Activated gamma-delta T cell (primary cell): ENCODE measurements around the gene IGLL5.
"Not testable (repeated sequence)": the region's sequence is repeated elsewhere in the genome, so short reads cannot be mapped to it uniquely, and the experiment has no call there.

ENCODE experiments used
- DNase-seq: peaks from one replicate; lab custom pipeline; 2025; lab: John Stamatoyannopoulos, UW

The IGLL5 gene

GRCh38 chr22:22900527-22901205 lies 13.1 kb downstream of the IGLL5 start:
- DNase-seq = not testable (repeated sequence)

DNA sequence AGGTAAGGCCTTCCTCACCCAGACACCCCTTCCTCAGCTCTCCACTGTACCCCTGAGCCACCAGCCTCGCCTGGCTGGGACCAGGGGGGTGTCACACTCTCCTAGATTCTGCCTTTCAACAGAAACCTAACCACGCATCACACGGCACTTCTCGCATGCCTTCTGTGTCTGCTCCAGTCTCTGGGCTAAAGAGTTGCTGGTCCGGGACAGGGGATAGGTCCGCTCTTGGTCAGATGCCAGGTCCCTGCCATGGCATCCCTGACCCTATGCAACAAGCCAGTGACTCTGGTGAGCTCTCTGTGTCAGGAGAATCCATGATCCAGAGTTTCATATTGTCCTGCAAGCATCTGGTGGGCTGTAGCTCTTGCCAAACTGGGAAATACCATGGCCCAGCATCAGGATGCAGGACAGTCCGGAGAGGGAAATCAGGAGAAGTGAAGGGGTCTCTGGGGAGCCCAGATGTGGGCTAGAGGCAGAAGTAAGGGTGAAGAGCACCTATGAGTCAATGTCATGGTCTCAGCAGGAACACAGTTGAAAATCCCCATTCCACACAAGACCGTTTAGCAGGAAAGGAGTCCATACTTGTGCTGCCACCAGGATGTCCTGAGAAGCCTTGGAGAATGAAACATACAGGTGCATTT lies 14.1 kb downstream of the IGLL5 start:
- no peak for DNase-seq

GRCh38 chr22:22902247-22903001 lies 14.8 kb downstream of the IGLL5 start:
- no peak for DNase-seq

DNA sequence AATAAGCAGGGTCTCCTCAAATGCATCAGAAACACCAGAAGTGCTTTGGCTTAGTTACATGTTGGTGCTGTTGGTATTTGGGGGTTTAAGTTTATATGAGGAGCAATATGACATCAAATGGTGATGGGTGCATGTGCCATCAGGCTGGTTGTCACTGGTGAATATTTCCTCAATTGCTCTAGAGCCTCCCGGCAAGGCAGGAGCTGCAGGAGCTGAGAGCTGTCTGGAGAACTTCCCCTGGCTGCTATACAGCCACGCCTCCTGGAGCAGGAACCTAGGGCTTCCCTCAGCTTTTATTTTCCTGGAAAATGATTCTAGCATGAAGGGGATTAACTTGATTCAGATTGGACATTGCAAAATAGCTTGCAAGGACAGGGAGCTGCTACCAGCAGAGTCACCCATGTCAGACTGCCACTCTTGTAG lies 15.8 kb downstream of the IGLL5 start:
- no peak for DNase-seq

DNA sequence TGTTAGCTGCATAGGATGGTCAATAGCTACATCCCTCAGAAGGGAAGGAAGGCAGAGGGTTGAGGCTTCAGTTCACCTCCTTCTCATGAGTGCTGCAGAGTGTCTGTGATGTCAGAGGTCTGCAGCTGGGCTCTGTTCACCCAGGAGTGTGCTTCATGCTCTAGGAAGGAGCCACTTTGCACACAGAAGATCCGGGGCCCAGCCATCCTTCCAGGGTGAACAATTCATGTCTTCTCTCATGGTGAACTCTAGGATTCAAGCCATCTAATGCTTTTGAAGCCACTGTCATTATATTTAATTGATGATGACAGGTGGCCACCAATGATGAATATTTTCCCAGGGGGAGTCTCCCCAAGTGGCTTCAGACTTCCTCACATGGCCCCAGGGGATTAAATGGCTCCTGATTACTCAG lies 16.2 kb downstream of the IGLL5 start:
- not testable (repeated sequence) for DNase-seq

DNA sequence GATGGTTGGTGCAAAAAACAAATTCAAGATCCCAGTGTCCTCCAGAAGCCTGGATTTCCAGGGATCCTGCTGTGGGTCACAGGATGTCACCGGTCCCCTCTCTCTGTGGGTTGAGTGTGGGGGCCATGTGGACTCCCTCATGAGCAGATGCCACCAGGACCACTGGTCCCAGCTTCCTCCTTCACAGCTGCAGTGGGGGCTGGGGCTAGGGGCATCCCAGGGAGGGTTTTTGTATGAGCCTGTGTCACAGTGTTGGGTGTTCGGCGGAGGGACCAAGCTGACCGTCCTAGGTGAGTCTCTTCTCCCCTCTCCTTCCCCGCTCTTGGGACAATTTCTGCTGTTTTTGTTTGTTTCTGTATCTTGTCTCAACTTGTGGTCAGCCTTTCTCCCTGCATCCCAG lies 17.1 kb downstream of the IGLL5 start:
- not testable (repeated sequence) for DNase-seq

- DNase-seq = not testable (repeated sequence)
Observed at GRCh38 chr22:22906391-22906790, 18.8 kb downstream of the IGLL5 start.

GRCh38 chr22:22906907-22907550 lies 19.4 kb downstream of the IGLL5 start:
- no peak for DNase-seq

GRCh38 chr22:22907551-22908494 lies 20.2 kb downstream of the IGLL5 start:
- no peak for DNase-seq

DNA sequence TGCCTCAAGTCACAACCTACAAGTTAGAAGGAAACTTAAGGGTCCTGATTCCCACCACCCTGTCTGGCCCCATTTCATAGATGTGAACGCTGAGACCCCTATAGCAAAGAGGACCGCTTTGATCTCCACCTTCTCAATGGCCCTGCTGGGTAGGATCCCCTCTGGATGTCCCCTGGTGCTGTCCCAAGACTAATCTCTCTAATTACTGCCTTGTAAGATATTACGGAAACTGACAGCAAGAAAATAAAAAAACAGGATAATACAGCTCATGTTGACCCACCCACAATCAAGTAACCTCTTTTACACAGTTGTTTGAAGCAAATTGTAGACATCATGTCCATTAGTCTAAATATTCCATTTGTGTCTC lies 20.9 kb downstream of the IGLL5 start:
- no peak for DNase-seq

DNA sequence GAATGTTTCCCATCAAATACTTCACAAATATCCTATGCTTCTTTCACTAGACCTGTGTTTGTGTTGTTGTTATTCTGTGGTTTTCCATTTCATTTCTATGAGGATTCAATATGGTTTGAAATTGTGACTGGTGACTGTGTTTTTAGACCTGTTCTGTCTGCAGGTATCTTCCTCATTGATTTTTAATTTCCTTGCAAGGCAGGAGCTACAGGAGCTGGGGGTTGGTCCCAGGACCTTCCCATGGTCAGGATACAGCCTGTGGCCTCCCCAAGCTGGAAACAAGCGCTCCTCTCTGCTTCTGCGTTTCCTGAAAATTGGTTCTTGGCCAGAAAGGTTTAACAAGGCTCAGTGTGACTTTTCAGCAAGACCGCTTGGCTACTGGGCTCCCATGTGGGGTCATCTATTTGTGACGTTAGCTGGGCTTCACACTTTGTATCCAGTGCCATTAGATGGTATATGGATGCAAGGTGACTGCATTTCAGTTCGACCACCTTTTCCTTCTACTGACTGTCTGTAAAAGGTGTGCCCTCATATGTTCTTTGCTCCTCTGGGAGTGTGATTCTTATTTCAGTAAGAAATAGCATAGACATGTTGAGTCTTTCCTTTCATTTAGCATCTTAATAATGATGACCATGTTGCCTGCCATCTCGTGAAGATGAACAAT lies 21.5 kb downstream of the IGLL5 start:
- no peak for DNase-seq

DNA sequence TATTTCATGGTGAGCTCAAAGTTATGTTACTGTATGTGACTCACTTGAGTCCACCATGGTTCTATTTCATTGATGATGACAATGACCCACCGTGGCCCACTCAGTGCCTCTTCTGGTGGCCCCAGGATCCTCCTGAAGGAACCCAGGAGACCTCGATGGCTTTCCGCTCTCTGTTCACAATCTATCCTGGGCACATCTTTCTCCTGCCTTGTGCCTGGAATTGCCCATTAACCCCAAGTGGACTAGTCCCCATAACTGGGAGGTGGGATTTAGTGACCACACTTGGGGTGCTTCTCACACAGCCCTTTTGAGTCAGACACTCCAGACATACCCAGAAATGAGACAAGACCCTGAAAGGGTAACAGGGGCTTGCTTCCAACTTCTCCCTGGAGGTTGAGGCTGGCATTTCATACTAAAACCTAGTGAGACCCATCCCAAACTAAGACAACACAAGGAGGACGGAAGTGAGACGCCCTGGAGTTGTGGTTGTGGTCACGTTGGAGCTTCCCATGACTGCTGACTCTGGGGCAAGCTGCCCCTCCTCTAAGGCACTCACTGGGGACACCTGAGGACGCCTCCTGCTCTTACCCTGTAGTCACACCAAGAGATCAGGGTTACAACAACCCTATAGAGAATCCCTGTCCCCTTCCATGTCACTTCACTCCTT lies 22.1 kb downstream of the IGLL5 start:
- DNase-seq = no peak

GRCh38 chr22:22910272-22911240 lies 22.9 kb downstream of the IGLL5 start:
- DNase-seq = no peak

GRCh38 chr22:22911327-22912134 lies 23.9 kb downstream of the IGLL5 start:
- DNase-seq = no peak

GRCh38 chr22:22912135-22912987 lies 24.7 kb downstream of the IGLL5 start:
- no peak for DNase-seq

GRCh38 chr22:22912988-22913253 lies 25.3 kb downstream of the IGLL5 start:
- no peak for DNase-seq

DNA sequence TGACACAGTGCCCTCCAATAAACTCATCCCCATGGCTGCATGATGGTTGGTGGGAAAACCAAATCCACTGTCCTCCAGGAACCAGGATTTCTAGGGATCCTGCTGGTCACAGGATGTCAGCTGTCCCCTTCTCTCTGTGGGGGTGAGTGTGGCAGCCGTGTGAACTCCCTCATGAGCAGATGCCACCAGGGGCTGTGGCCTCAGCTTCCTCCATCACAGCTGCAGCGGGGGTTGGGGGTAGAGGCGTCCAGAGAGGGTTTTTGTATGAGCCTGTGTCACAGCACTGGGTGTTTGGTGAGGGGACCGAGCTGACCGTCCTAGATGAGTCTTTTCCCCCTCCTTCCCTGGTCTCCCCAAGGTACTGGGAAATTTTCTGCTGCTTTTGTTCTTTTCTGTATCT lies 26.4 kb downstream of the IGLL5 start:
- no peak for DNase-seq
